ENCODE measurements around the gene DENND1A. TPM values are rescaled to one million over a fixed set of nuclear protein-coding genes. Genes with fewer than 3 reads are reported as not detected.

DENND1A gene
- total and polyA plus RNA-seq, 2 of the 13 experiments (the other 11 are each of a cell fraction or from before 2014, with no cell fraction given), result 14.8 to 30.1 TPM

DNA sequence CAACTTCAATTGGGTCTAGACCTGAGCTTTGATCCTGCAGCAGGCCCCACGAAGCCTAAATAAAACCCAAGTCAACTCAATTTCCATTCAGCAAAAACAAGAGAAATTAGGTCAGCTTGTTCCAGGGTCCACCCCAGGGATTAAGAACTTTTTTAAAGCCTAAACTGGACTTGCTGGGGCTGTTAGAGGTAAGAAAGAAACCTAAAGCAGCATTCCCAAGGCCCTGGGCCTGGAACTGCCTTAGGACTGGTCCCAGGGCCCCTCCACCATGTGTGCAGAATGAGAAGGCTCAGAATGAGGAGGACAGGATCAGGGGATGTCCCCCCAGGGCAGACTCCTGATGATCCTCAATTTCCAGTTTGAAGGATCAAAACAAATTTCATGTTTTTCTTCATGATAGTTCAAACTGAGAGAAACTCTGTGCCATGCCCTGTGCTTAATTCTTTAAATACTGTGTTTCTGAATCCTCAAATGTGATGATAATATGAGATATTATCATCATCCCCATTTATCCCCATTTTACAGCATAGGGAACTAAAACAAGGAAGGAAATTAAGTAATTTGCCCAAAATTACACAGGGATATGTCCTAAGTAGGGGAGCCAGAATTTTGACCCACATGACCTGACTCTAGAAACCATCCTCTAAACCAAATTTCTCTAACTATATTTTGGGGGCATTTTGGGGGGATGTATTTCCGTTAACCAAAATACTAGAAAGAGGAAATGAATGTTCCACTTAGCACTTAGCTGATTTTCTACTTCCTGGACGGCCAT, 64.5 kb downstream of the DENND1A start:
- in situ Hi-C loops (cut with HindIII; ENCODE audit: extremely low pct_ligation_motif_present, low pct_unique_long_range_greater_than_20kb) (no loop called here), intact Hi-C loops (cut with micrococcal nuclease; ENCODE audit: unreplicated experiment) (no loop called here)
- Histone ChIP-seq H3K9me3 (ENCODE audit: low read length) (no peaks in the 10 kb centered on the region), H4K20me1 (ENCODE audit: insufficient read depth, low read length) (peaks cover 20% of the 10 kb centered on the region), H2AFZ (ENCODE audit: low read length) (no peak overlapping the region), H3K79me2 (ENCODE audit: insufficient read depth, low read length) (peaks cover 12% of the 10 kb centered on the region), H3K27ac (ENCODE audit: extremely low read length, insufficient read depth, low read length) (no peak overlapping the region), H3K36me3 (replicated peaks in 1 of 2; ENCODE audit: control insufficient read depth in 1 of 2, insufficient read depth in 2 of 2, low read length in 2 of 2) (no peaks in the 10 kb centered on the region), H3K27me3 (ENCODE audit: control insufficient read depth in 1 of 2, insufficient read depth in 2 of 2, low read length in 2 of 2) (no peaks in the 10 kb centered on the region), H3K9ac (ENCODE audit: insufficient read depth, low read depth, low read length) (no peak overlapping the region), H3K4me2 (ENCODE audit: low read depth, low read length) (no peak overlapping the region), H3K4me1 (ENCODE audit: insufficient read depth, low read length) (peaks cover 56% of the 10 kb centered on the region), H3K4me3 (replicated peaks in 1 of 3; ENCODE audit: insufficient read depth in 1 of 3, low read depth in 2 of 3, low read length in 3 of 3) (no peak overlapping the region)
- BruUV-seq (replicated peaks), result no TSS peak
- WGBS (ENCODE audit: low lambda C conversion rate), result 91% methylated on average over 3 of the region's 3 CpGs
- TF ChIP-seq RFXAP (CRISPR knock-in tag; IDR thresholded peaks at IDR 0.05; ENCODE audit: borderline replicate concordance), result no peak
- TF ChIP-seq BORCS8-MEF2B (CRISPR knock-in tag; IDR thresholded peaks at IDR 0.05), result no peak
- TF ChIP-seq, protein P1, sequence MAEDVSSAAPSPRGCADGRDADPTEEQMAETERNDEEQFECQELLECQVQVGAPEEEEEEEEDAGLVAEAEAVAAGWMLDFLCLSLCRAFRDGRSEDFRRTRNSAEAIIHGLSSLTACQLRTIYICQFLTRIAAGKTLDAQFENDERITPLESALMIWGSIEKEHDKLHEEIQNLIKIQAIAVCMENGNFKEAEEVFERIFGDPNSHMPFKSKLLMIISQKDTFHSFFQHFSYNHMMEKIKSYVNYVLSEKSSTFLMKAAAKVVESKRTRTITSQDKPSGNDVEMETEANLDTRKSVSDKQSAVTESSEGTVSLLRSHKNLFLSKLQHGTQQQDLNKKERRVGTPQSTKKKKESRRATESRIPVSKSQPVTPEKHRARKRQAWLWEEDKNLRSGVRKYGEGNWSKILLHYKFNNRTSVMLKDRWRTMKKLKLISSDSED (CRISPR knock-in tag; IDR thresholded peaks at IDR 0.05), result no peak
- no peak for TF ChIP-seq TMF1 (CRISPR knock-in tag; IDR thresholded peaks at IDR 0.05; ENCODE audit: low read depth)
- no peak for TF ChIP-seq ZNF101 (CRISPR knock-in tag; IDR thresholded peaks at IDR 0.05; ENCODE audit: borderline replicate concordance, low read depth)
- no peak for TF ChIP-seq NAIF1 (CRISPR knock-in tag; IDR thresholded peaks at IDR 0.05; ENCODE audit: borderline replicate concordance)
- TF ChIP-seq, protein P2, sequence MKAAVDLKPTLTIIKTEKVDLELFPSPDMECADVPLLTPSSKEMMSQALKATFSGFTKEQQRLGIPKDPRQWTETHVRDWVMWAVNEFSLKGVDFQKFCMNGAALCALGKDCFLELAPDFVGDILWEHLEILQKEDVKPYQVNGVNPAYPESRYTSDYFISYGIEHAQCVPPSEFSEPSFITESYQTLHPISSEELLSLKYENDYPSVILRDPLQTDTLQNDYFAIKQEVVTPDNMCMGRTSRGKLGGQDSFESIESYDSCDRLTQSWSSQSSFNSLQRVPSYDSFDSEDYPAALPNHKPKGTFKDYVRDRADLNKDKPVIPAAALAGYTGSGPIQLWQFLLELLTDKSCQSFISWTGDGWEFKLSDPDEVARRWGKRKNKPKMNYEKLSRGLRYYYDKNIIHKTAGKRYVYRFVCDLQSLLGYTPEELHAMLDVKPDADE (CRISPR knock-in tag; IDR thresholded peaks at IDR 0.05), result no peak
- FAIRE-seq (no peak), ATAC-seq (no peak), DNase-seq (ENCODE audit: low spot score) (no peak)
- ChIA-PET POLR2A (no interaction called here), CTCF (ENCODE audit: low intra/inter-chr PET ratio, low total read pairs) (no interaction called here)
